Stimulated activated naive CD8-positive, alpha-beta T cell treated with anti-CD3 and anti-CD28 coated beads, Interleukin-15, amount 100 ng/mL, for 72 hours (primary cell): ENCODE results near the gene CXCL1.
A peak's percentile ranks its signal among the peaks of the same experiment; 100 is the strongest.

Experiments used
- ATAC-seq: fragments of 150-1000 bp; cut with Tn5 transposase; 2 replicates; pipeline ENCODE4 v1.10.0; 2021; ENCODE audit warnings: mild to moderate bottlenecking, moderate library complexity
- DNase-seq, 2 donors: peaks; one replicate each; pipeline ENCODE4 v3.0.0; 2021 to 2022
- H3K27ac Mint-ChIP-seq, 2 donors: one replicate each; pipeline ENCODE4 v1.8.0; 2022; ENCODE audit warnings: mild to moderate bottlenecking in 2 of 2, mixed read lengths in 2 of 2, moderate library complexity in 2 of 2
- H3K27me3 Mint-ChIP-seq: one replicate; pipeline ENCODE4 v1.8.0; 2022; ENCODE audit warnings: mixed read lengths
- H3K4me1 Mint-ChIP-seq: one replicate; pipeline ENCODE4 v1.8.0; 2022; ENCODE audit warnings: mild to moderate bottlenecking, mixed read lengths
- H3K4me3 Mint-ChIP-seq, 2 donors: one replicate each; pipeline ENCODE4 v1.8.0; 2022; ENCODE audit warnings: mild to moderate bottlenecking in 2 of 2, mixed read lengths in 2 of 2, moderate library complexity in 1 of 2
- H3K9me3 Mint-ChIP-seq, 2 donors: one replicate each; pipeline ENCODE4 v1.8.0; 2022; ENCODE audit warnings: mixed read lengths in 2 of 2

Gene CXCL1

DNA sequence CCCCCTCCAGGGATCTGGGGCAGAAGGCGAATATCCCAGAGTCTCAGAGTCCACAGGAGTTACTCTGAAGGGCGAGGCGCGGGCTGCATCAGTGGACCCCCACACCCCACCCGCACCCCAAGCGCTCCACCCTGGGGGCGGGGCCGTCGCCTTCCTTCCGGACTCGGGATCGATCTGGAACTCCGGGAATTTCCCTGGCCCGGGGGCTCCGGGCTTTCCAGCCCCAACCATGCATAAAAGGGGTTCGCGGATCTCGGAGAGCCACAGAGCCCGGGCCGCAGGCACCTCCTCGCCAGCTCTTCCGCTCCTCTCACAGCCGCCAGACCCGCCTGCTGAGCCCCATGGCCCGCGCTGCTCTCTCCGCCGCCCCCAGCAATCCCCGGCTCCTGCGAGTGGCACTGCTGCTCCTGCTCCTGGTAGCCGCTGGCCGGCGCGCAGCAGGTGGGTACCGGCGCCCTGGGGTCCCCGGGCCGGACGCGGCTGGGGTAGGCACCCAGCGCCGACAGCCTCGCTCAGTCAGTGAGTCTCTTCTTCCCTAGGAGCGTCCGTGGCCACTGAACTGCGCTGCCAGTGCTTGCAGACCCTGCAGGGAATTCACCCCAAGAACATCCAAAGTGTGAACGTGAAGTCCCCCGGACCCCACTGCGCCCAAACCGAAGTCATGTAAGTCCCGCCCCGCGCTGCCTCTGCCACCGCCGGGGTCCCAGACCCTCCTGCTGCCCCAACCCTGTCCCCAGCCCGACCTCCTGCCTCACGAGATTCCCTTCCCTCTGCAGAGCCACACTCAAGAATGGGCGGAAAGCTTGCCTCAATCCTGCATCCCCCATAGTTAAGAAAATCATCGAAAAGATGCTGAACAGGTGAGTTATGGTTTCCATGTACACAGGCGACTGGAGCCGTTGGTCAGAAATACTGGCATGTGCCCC lies at the start of gene CXCL1:
TSS of gene CXCL1 (plus strand) at position 264 of the 926 bp plus-strand sequence. CDS start at position 342, 78 bp downstream.
- Mint-ChIP-seq H3K4me1 (peaks cover 16% of the 10 kb centered on the region), H3K27ac (peak within 1 kb of the TSS in 1 of 2 donors; percentile 61), H3K27me3 (peaks cover 27% of the 10 kb centered on the region), H3K9me3 (peaks cover 4% of the 10 kb centered on the region in 2 donors), H3K4me3 (peak within 1 kb of the TSS; percentile 42 to 49)
- peak; percentile 45 for ATAC-seq
- DNase-seq, result no peak

DNA sequence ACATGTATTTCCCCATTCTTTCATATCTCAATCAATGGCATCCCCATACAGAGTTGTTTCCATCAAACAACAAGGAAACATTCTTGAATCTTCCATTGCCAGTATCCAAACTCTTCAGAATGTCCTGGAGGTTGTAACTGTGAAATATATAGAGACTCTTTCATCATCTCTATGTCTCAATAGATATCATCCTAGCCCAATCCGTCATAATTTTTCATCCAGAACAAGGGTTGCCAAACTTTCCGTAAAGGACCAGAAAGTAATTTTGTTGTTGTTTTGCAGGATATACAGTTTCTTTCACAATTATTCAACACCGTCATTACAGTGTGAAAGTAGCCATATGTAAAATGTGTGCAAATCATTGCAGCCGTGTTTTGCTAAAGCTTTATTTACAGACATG lies 47.9 kb upstream of the CXCL1 start:
- DNase-seq, result no peak
- Mint-ChIP-seq H3K27ac (no peak overlapping the region), H3K4me1 (no peaks in the 10 kb centered on the region), H3K4me3 (no peak overlapping the region), H3K9me3 (no peaks in the 10 kb centered on the region), H3K27me3 (no peaks in the 10 kb centered on the region)
- no peak for ATAC-seq

DNA sequence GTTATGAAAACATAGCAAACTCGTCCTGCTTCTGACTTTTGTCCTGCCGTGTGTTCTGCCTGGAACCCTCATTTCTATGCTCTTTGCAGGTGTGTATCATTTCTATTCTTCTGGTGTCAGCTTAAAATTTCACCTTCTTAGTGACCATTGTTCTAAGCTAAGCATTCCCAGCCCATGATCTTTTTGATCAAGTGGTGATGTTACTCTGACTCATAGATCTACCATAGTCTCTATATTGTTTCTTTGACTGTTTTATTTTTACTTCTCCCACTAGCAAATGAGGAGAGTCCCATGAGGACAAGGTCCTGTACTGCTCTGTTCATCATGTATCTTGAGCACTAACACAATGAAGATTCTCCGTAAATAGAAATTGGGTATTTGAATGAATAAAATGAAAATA lies 46.8 kb upstream of the CXCL1 start:
- Mint-ChIP-seq H3K4me1 (no peaks in the 10 kb centered on the region), H3K27ac (no peak overlapping the region), H3K4me3 (no peak overlapping the region), H3K9me3 (peaks cover 0 to 5% of the 10 kb centered on the region in 2 donors), H3K27me3 (no peaks in the 10 kb centered on the region)
- ATAC-seq, result no peak
- no peak for DNase-seq

DNA sequence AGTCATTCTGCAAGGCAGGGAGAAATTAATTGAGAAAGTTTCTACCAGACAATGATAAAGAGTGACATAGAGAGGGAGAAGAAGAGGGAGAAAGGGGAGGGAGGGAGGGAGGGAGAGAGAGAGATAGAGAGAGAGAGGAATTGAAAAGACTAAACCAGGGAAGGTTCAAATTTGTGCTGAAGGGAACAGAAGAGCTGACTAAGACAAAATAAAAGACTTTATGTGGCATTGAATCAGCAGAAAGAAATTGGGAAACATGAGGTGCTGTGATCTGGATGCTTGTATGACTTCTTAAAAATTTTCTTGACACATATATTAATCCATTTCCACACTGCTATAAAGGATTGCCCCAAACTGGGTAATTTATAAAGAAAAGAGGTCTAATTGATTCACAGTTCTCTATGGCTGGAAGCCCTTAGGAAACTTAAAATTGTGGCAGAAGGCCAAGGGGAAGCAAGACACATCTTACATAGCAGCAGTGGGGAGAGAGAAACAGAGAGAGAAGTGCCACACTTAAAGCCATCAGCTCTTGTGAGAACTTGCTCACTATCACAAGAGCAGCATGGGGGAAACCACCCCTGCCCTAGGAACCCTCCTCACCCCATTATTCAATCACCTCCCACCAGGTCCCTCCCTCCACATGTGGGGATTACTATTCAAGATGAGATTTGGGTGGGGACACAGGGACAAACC lies 46.2 kb upstream of the CXCL1 start:
- no peak overlapping the region for H3K27ac Mint-ChIP-seq

DNA sequence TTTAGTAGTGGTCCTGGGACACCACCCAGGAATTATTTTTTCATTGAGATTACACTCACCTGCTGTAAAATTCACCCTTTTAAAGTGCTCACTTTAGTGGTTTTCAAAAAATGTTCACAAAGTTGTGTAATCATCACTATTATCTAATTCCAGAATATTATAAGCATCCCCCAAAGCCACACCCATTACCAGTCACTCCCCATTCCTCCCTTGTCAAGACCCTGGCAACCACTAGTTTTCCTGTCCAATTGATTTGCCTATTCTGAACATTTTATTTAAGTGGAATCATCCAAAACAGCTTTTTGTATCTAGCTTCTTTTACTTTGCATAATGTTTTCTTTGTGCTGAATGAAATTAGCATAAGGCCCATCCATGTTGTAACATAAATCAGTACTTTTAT lies 45.4 kb upstream of the CXCL1 start:
- no peak for ATAC-seq
- H3K27me3 Mint-ChIP-seq, result no peaks in the 10 kb centered on the region
- H3K4me3 Mint-ChIP-seq, result no peak overlapping the region
- no peak for DNase-seq
- peaks cover 0 to 5% of the 10 kb centered on the region in 2 donors for H3K9me3 Mint-ChIP-seq
- no peak overlapping the region for H3K27ac Mint-ChIP-seq
- H3K4me1 Mint-ChIP-seq, result no peaks in the 10 kb centered on the region

More for the DNA sequence above, 46.2 kb upstream of the CXCL1 start:
- ATAC-seq, result no peak
- Mint-ChIP-seq H3K4me3 (no peak overlapping the region), H3K9me3 (peaks cover 0 to 5% of the 10 kb centered on the region in 2 donors), H3K27me3 (no peaks in the 10 kb centered on the region), H3K4me1 (no peaks in the 10 kb centered on the region)
- DNase-seq, result no peak

DNA sequence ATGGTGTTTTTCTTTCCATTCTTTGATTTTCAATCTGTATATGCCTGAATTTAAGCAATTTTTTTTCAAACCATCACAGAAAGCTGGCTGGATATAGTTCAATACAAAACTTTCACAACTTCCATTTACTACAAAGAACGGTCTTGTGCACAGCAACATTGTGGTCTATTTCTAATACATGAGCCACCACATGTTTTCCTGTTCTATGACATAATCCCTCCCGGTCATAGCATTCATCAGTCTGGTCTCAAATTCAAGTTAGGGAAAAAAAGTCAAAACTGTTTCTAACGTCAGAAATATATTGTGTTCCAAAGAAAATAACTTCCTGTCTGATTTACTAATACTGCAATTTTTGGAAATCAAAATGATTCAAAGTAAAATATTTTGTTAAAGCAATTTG lies 40.2 kb upstream of the CXCL1 start:
- Mint-ChIP-seq H3K27ac (no peak overlapping the region), H3K9me3 (peaks cover 0 to 9% of the 10 kb centered on the region in 2 donors), H3K27me3 (no peaks in the 10 kb centered on the region), H3K4me3 (no peak overlapping the region), H3K4me1 (no peaks in the 10 kb centered on the region)
- no peak for DNase-seq
- no peak for ATAC-seq

DNA sequence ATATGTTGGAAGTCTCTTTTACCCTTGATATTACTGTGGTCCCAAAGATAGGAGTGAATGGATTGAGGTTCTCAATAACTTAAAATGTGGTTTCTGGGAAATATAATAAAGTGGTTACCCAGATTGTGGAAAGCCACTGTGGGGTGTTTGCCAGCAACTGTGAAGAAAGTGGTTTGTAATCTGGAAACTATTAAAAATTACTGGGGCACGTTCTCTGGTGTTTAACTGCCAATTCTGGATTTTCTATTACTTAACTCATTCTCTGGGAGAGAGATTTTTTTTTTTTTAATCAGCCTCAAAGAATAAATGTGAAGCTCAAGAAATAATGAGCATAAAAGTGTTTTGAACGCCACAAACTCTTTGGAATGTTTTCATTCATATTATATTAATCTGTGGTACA lies 37.6 kb upstream of the CXCL1 start:
- Mint-ChIP-seq H3K9me3 (peaks cover 0 to 9% of the 10 kb centered on the region in 2 donors), H3K27ac (no peak overlapping the region), H3K4me3 (no peak overlapping the region), H3K27me3 (peaks cover 5% of the 10 kb centered on the region), H3K4me1 (peaks cover under 1% of the 10 kb centered on the region)
- no peak for DNase-seq
- ATAC-seq, result no peak

DNA sequence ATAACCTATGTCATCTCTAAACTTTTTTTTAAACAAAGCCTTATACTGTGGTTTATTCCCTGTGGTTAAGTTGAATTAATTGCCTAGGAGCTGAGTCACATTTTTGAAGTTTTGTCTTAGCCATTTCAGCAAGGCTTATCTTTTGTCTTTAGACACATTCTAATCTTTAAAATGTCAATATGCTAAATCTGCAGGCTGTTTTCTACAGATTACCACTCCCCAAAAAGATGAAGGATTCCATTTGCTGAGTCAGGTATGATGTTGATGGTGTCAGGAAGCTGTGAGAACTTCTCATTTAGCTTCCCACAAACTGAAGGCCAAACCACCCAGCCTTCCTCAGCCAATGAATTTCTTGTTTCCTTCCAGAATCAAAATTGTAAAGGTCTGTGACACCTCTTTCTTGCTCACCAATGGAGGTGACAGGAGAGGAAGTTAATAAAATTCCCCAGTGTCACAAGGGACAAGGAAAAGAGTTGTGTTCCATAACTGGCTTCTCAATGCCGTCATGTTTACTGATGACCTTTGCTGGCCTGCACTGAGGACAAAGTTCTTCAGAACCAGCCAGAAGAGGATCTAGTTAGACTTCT lies 36.4 kb upstream of the CXCL1 start:
- Mint-ChIP-seq H3K27ac (no peak overlapping the region), H3K4me1 (peaks cover 5% of the 10 kb centered on the region), H3K27me3 (peaks cover 15% of the 10 kb centered on the region), H3K4me3 (no peak overlapping the region), H3K9me3 (peaks cover 0 to 4% of the 10 kb centered on the region in 2 donors)
- DNase-seq (no peak), ATAC-seq (no peak)

DNA sequence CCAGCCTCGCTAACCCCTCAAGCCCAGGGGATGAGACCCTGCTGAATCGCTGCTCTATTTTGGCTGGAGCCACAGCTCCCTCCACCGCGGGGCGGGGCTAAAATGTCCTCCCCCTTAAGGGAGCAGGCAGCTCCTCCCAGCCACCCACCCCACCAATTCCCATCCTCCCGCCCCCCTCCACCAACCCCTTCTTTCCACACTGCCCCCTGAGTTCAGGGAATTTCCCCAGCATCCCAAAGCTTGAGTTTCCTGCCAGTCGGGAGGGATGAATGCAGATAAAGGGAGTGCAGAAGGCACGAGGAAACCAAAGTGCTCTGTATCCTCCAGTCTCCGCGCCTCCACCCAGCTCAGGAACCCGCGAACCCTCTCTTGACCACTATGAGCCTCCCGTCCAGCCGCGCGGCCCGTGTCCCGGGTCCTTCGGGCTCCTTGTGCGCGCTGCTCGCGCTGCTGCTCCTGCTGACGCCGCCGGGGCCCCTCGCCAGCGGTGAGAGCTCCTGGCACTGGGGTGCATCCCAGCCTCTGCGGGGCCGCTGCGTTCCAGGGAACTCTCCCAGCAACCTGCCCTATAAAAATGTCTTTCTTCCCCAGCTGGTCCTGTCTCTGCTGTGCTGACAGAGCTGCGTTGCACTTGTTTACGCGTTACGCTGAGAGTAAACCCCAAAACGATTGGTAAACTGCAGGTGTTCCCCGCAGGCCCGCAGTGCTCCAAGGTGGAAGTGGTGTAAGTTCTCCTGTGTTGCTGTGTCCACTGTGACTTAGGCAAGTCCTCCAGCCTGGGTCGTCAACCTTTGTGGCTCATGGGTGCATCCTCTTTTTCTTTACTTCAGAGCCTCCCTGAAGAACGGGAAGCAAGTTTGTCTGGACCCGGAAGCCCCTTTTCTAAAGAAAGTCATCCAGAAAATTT lies 32.6 kb upstream of the CXCL1 start, which contains the start of gene CXCL6:
TSS of gene CXCL6 (plus strand) at position 306 of the 907 bp plus-strand sequence. CDS start at position 379, 73 bp downstream.
- Mint-ChIP-seq H3K4me1 (peaks cover 5% of the 10 kb centered on the region), H3K27ac (no peak within 1 kb of the TSS), H3K9me3 (no peaks in the 10 kb centered on the region), H3K27me3 (peaks cover 27% of the 10 kb centered on the region), H3K4me3 (peak within 1 kb of the TSS in 1 of 2 donors; percentile 10)
- DNase-seq (no peak), ATAC-seq (no peak)

DNA sequence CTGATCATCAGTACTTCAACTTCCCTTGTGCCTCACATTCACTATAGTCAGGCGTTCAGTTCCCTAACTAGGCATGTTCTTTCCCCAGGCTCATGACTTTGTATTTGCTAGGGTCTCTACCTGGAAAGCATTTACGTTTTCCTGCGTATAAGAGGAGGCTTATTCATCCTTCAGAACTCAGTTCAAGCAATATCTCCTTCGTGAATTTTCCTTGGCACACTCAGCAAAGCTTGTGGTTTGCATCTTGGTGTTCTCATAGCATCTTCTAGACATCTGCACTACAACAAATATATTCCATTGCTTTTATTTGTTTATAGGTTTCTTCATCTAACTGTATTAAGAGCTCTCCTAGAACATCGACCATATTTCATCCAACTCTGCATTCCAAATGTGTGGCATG lies 30.1 kb upstream of the CXCL1 start:
- Mint-ChIP-seq H3K4me1 (peaks cover 5% of the 10 kb centered on the region), H3K27me3 (peaks cover 34% of the 10 kb centered on the region)

DNA sequence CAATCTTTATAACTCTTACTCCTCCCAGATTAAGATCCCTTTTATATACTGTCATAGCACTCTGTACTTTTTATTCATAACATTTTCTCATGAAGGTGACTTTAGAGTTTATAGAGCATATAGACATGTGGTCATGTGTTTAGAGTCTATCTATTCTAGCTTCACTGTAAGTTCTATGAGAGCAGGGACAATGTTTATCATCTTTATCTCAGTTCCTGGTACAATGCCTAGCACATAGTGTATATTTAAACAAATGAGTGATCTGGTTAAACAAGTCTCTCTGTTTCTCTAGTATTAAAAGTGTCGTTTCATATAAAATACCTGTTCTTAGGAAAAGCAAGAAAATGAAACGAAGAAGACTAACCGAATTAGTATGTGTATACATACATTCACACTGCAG lies 29.5 kb upstream of the CXCL1 start:
- Mint-ChIP-seq H3K4me3 (no peak overlapping the region), H3K27ac (no peak overlapping the region), H3K27me3 (peaks cover 34% of the 10 kb centered on the region), H3K4me1 (peaks cover 5% of the 10 kb centered on the region), H3K9me3 (no peaks in the 10 kb centered on the region)
- ATAC-seq (no peak), DNase-seq (no peak)

More for the DNA sequence above, 30.1 kb upstream of the CXCL1 start:
- Mint-ChIP-seq H3K27ac (no peak overlapping the region), H3K9me3 (no peaks in the 10 kb centered on the region), H3K4me3 (no peak overlapping the region)
- ATAC-seq (no peak), DNase-seq (no peak)

DNA sequence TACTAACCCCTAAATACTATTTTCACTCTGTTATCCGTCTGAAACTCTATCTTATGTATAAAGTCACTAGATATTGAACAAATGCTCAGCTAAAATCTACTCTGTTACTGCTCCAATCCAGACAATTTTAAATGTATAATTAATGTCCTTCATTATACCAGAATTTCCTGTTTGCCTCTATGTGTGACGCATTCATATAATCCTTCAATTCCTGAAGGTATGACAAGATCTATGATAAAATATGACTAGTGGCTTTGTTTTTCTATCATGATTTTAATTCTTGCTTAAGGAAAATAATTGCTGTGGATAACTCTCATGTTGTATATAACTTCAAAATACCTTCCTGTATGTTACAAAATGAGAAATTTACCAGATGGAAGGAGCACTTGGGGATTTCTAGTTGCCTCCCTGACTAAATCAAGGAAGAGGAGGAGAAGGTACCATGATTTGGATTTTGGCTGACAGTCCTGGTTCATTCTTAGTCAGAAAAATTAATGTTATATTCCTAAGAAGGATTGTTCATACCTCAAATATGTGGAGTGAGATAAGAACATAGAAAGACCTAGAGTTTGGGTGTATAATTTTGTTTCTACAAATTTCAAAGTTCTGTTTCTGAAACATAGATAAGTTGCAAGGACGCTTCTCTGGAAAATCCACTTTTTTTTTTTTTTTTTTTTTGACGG lies 27.8 kb upstream of the CXCL1 start:
- H3K27ac Mint-ChIP-seq, result no peak overlapping the region
- H3K9me3 Mint-ChIP-seq, result no peaks in the 10 kb centered on the region
- H3K4me3 Mint-ChIP-seq, result no peak overlapping the region
- DNase-seq (no peak), ATAC-seq (no peak)
- peaks cover 31% of the 10 kb centered on the region for H3K27me3 Mint-ChIP-seq
- peaks cover 5% of the 10 kb centered on the region for H3K4me1 Mint-ChIP-seq

DNA sequence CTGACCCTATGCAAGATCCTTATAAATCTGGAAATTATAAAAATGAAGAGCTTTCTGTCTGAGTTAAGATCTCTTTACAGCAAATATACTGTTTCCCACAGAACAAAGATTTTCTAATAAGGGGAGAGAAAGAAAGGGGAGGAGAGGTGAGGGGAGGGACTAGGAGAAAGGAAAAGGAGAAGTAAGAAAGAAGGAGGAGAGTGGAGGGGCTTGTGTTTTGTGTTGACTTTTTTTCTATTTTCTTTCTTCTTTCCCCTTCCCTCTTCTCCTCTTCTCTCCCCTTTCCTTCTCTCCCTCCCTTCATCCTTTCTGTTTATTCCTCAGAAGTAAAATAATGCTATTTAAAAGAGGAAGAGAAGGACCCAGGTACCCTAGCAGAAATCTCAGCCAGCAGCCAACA lies 26.5 kb upstream of the CXCL1 start:
- Mint-ChIP-seq H3K4me1 (no peaks in the 10 kb centered on the region), H3K9me3 (no peaks in the 10 kb centered on the region), H3K4me3 (no peak overlapping the region), H3K27me3 (peaks cover 20% of the 10 kb centered on the region), H3K27ac (no peak overlapping the region)
- ATAC-seq, result no peak
- no peak for DNase-seq

DNA sequence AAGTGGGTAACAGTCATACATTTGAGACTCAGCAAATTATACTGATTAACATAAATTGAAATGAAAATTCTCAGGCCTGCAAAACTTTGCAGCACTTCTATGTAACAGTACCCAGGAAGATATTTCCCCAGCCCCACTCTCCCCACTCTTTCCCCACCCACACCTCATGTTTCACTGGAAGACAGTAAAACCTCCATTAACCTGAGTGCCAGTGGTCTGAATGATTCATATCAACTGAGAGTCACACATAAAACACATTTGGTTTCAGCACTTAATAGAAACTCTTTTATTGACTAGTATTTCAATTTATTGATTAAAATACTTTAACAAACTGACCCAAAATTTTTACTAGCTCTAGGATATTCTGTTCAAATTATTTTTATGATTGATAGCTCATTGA lies 25.8 kb upstream of the CXCL1 start:
- H3K9me3 Mint-ChIP-seq, result no peaks in the 10 kb centered on the region
- H3K4me3 Mint-ChIP-seq, result no peak overlapping the region
- no peak for DNase-seq
- H3K27me3 Mint-ChIP-seq, result peaks cover 26% of the 10 kb centered on the region
- no peak overlapping the region for H3K27ac Mint-ChIP-seq
- no peak for ATAC-seq
- H3K4me1 Mint-ChIP-seq, result no peaks in the 10 kb centered on the region
